Testis (tissue), 3 donors: ENCODE measurements around the gene RCHY1. TPM values are rescaled to one million over a fixed set of nuclear protein-coding genes. Genes with fewer than 3 reads are reported as not detected.
A peak's percentile ranks its signal among the peaks of the same experiment; 100 is the strongest.

Source experiments
- DNase-seq: peaks from one replicate; pipeline ENCODE4 v3.0.0-alpha.2; 2019
- H3K27ac ChIP-seq, 2 donors: fragments of 200-600 bp; sonication (generic); one replicate each; pipeline ENCODE4 v1.5.1; 2019
- H3K27me3 ChIP-seq: fragments of 200-600 bp; sonication (generic); one replicate; pipeline ENCODE4 v1.5.1; 2019
- H3K36me3 ChIP-seq: fragments of 200-600 bp; sonication (generic); one replicate; pipeline ENCODE4 v1.5.1; 2017; ENCODE audit warnings: low read depth; ENCODE audit errors: missing control alignments
- H3K4me1 ChIP-seq: fragments of 200-600 bp; sonication (generic); one replicate; pipeline ENCODE4 v1.5.1; 2019
- H3K4me3 ChIP-seq, 2 donors: fragments of 200-600 bp; sonication (generic); one replicate each; pipeline ENCODE4 v1.5.1; 2017 to 2019
- H3K9me3 ChIP-seq: fragments of 200-600 bp; sonication (generic); one replicate; pipeline ENCODE4 v1.5.1; 2017
- POLR2A ChIP-seq: fragments of 450-650 bp; IDR thresholded peaks from one replicate; pipeline ENCODE4 v1.6.1; 2017; ENCODE audit warnings: antibody characterized with exemption, mild to moderate bottlenecking, moderate library complexity
- WGBS, 2 donors: methylation state at CpG; one replicate each; pipeline ENCODE4 v1.1.5; 2018; 5-methylcytosine and 5-hydroxymethylcytosine counted together
- intact Hi-C: fragments of 100-400 bp; cut with DNase I; formaldehyde crosslinking; loops from one replicate; pipeline ENCODE4 v1.15.1; 2023; ENCODE audit warnings: low total_unique reads
- polyA plus RNA-seq: library from polyadenylated mRNA; stranded (reverse); fragments of 350-450 nt; fragmentation: Illumina TruSeq; extraction: RNeasy Lipid Tissue Mini Kit (QIAGEN cat#74804); gene quantifications from one replicate; pipeline ENCODE4 v1.2.3, GENCODE V29; 2014; ENCODE audit warnings: low read depth, low replicate concordance; ENCODE audit not compliant: insufficient read depth
- total RNA-seq, 2 donors: library from RNA; depleted of rRNA; stranded (reverse); fragments of >200 nt; gene quantifications; one replicate each; pipeline ENCODE4 v1.2.3, GENCODE V29; 2016
- TF ChIP-seq, protein P1 (sequence below), 3 experiments: fragments of 450-650 bp in 2 of 3; fragments of 200-600 bp in 1 of 3; sonication (generic) in 1 of 3; IDR thresholded peaks; one replicate each; pipeline ENCODE4 v1.5.1; 2016 to 2019; ENCODE audit warnings: antibody characterized with exemption in 3 of 3, mild to moderate bottlenecking in 2 of 3, moderate library complexity in 1 of 3

Gene RCHY1
- total and polyA plus RNA-seq, 3 donors from 2014 or later: 35.5 to 49.5 (median 44.5) TPM

- Histone ChIP-seq H3K4me3 (no peak overlapping the region), H3K36me3 (no peaks in the 10 kb centered on the region), H3K9me3 (no peaks in the 10 kb centered on the region), H3K4me1 (no peaks in the 10 kb centered on the region), H3K27me3 (no peaks in the 10 kb centered on the region), H3K27ac (no peak overlapping the region)
- WGBS, 2 donors: 81 to 97% methylated on average over 2 of the region's 2 CpGs
- no peak for TF ChIP-seq POLR2A
- TF ChIP-seq, protein P1, sequence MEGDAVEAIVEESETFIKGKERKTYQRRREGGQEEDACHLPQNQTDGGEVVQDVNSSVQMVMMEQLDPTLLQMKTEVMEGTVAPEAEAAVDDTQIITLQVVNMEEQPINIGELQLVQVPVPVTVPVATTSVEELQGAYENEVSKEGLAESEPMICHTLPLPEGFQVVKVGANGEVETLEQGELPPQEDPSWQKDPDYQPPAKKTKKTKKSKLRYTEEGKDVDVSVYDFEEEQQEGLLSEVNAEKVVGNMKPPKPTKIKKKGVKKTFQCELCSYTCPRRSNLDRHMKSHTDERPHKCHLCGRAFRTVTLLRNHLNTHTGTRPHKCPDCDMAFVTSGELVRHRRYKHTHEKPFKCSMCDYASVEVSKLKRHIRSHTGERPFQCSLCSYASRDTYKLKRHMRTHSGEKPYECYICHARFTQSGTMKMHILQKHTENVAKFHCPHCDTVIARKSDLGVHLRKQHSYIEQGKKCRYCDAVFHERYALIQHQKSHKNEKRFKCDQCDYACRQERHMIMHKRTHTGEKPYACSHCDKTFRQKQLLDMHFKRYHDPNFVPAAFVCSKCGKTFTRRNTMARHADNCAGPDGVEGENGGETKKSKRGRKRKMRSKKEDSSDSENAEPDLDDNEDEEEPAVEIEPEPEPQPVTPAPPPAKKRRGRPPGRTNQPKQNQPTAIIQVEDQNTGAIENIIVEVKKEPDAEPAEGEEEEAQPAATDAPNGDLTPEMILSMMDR (IDR thresholded peaks at IDR 0.05): no peak
- no peak for DNase-seq
- intact Hi-C loops: no loop called here
Measured at GRCh38 chr4:75495476-75495875, 18.7 kb downstream of the RCHY1 start.

DNA sequence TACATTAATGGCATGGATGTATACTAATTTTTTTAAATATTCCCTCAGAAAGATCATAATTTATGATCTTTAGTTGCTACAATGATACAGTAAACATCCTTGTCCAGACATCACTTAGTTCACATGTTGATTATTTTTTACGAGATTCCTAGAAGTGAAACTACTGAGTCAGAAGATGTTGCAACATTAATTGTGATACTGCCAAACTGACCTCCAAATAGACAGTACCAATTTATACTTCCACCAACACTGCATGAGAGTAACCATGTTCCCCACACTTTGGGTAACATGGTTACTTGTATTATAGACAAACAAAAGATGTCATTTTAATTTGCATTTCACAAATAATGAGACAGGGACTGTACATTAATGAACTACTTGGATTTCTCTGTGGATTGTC lies 19.6 kb downstream of the RCHY1 start:
- no peaks in the 10 kb centered on the region for H3K36me3 ChIP-seq

GRCh38 chr4:75490155-75490554 lies 24.0 kb downstream of the RCHY1 start:
- TF ChIP-seq, protein P1 (IDR thresholded peaks at IDR 0.05): peak in 1 of 3 experiments; percentile 22
- TF ChIP-seq POLR2A: no peak
- 66 to 67% methylated on average over 2 of the region's 2 CpGs for WGBS, 2 donors
- DNase-seq: no peak
- H3K4me1 ChIP-seq: no peaks in the 10 kb centered on the region
- no peak overlapping the region for H3K4me3 ChIP-seq
- H3K27me3 ChIP-seq: no peaks in the 10 kb centered on the region
- H3K36me3 ChIP-seq: no peaks in the 10 kb centered on the region
- H3K27ac ChIP-seq: no peak overlapping the region
- no peaks in the 10 kb centered on the region for H3K9me3 ChIP-seq
- intact Hi-C loops: no loop called here

More for the DNA sequence above, 19.6 kb downstream of the RCHY1 start:
- Histone ChIP-seq H3K4me1 (no peaks in the 10 kb centered on the region), H3K4me3 (no peak overlapping the region), H3K27ac (no peak overlapping the region), H3K27me3 (no peaks in the 10 kb centered on the region), H3K9me3 (no peaks in the 10 kb centered on the region)
- TF ChIP-seq, protein P1 (IDR thresholded peaks at IDR 0.05): no peak
- TF ChIP-seq POLR2A: no peak
- intact Hi-C loops: no loop called here
- DNase-seq: no peak
- 27 to 43% methylated on average over 1 of the region's 1 CpG for WGBS, 2 donors

- no peaks in the 10 kb centered on the region for H3K27me3 ChIP-seq
- DNase-seq: peak; percentile 27
- no peak overlapping the region for H3K27ac ChIP-seq
- 59 to 65% methylated on average over 4 of the region's 4 CpGs for WGBS, 2 donors
- TF ChIP-seq, protein P1 (IDR thresholded peaks at IDR 0.05): no peak
- no peak for TF ChIP-seq POLR2A
- no peaks in the 10 kb centered on the region for H3K9me3 ChIP-seq
- no peak overlapping the region for H3K4me3 ChIP-seq
- H3K36me3 ChIP-seq: no peaks in the 10 kb centered on the region
- intact Hi-C loops: no loop called here
- H3K4me1 ChIP-seq: no peaks in the 10 kb centered on the region
Measured at GRCh38 chr4:75484190-75484589, 30.0 kb downstream of the RCHY1 start.

DNA sequence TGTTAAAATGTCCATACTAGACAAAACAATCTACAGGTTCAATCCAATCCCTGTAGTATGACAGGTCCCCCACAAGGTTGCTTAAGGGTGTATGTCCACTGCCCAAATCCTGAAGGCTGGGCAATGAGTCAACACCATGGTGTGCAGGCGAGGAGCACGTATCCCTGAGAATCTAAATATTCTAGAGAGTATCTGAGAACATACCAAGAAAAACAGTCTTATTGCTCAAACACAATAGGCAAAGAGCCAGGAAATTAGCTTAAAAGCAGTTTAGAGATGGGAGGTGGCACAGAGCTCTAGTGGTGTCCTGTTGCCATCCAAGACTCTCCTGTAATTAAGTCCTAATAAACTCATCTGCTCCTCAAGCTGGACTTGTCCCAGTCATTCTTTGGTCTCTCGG lies 37.0 kb downstream of the RCHY1 start:
- Histone ChIP-seq H3K36me3 (no peaks in the 10 kb centered on the region), H3K27me3 (no peaks in the 10 kb centered on the region), H3K4me3 (no peak overlapping the region), H3K4me1 (no peaks in the 10 kb centered on the region), H3K27ac (no peak overlapping the region), H3K9me3 (no peaks in the 10 kb centered on the region)
- WGBS, 2 donors: 95 to 99% methylated on average over 3 of the region's 3 CpGs
- DNase-seq: no peak
- intact Hi-C loops: no loop called here
- TF ChIP-seq, protein P1 (IDR thresholded peaks at IDR 0.05): no peak
- no peak for TF ChIP-seq POLR2A
